DND-41 (cell line): ENCODE measurements around the gene AKAP9.

Experiments used
- EZH2 ChIP-seq: IDR thresholded peaks from 3 replicates; pipeline ENCODE4 v1.6.1; 2012; ENCODE audit warnings: borderline replicate concordance, low read depth, mild to moderate bottlenecking, moderate library complexity, low read length, inconsistent platforms; ENCODE audit not compliant: severe bottlenecking
- TF ChIP-seq, protein P1 (sequence below): IDR thresholded peaks from 2 replicates; pipeline ENCODE4 v1.5.1; 2012; ENCODE audit warnings: borderline replicate concordance, low read length, moderate library complexity, mild to moderate bottlenecking; ENCODE audit not compliant: poor library complexity, severe bottlenecking; ENCODE audit errors: extremely low read depth

- TF ChIP-seq, protein P1, sequence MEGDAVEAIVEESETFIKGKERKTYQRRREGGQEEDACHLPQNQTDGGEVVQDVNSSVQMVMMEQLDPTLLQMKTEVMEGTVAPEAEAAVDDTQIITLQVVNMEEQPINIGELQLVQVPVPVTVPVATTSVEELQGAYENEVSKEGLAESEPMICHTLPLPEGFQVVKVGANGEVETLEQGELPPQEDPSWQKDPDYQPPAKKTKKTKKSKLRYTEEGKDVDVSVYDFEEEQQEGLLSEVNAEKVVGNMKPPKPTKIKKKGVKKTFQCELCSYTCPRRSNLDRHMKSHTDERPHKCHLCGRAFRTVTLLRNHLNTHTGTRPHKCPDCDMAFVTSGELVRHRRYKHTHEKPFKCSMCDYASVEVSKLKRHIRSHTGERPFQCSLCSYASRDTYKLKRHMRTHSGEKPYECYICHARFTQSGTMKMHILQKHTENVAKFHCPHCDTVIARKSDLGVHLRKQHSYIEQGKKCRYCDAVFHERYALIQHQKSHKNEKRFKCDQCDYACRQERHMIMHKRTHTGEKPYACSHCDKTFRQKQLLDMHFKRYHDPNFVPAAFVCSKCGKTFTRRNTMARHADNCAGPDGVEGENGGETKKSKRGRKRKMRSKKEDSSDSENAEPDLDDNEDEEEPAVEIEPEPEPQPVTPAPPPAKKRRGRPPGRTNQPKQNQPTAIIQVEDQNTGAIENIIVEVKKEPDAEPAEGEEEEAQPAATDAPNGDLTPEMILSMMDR: no peak
- no peak for TF ChIP-seq EZH2
Observed at GRCh38 chr7:92100534-92100933, 159.9 kb downstream of the AKAP9 start.
